Measurements from ENCODE around the gene NUDT16L1.

DNA sequence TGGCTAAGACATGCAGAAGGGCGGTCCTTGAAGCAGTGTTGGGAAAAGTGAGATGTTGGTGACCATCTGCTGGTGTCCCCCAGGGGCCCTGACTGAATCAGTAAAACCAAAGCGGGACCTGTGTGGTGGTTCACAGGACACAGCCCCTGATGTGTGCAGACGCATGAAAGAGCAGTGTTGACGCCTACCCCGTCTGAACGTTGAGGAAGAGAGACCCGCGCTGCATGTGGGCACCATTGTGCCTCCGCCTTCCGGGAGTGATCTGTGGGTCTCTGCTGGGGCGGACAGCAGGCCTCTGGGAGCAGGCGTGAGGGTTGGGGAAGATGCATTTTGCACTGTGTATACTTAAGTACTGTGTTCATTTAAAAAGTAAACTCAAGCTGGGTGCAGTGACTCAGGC lies 37.1 kb upstream of the NUDT16L1 start:
- TF ChIP-seq, protein P1, sequence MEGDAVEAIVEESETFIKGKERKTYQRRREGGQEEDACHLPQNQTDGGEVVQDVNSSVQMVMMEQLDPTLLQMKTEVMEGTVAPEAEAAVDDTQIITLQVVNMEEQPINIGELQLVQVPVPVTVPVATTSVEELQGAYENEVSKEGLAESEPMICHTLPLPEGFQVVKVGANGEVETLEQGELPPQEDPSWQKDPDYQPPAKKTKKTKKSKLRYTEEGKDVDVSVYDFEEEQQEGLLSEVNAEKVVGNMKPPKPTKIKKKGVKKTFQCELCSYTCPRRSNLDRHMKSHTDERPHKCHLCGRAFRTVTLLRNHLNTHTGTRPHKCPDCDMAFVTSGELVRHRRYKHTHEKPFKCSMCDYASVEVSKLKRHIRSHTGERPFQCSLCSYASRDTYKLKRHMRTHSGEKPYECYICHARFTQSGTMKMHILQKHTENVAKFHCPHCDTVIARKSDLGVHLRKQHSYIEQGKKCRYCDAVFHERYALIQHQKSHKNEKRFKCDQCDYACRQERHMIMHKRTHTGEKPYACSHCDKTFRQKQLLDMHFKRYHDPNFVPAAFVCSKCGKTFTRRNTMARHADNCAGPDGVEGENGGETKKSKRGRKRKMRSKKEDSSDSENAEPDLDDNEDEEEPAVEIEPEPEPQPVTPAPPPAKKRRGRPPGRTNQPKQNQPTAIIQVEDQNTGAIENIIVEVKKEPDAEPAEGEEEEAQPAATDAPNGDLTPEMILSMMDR (conservative IDR thresholded peaks at IDR 0.05 in 1 of 2, IDR thresholded peaks at IDR 0.05 in 1 of 2; ENCODE audit: low read depth in 1 of 2, low read length in 2 of 2): no peak
- no peak for TF ChIP-seq EZH2 (IDR thresholded peaks at IDR 0.05; ENCODE audit: low read length, missing control alignments)

All from fibroblast of lung (primary cell).